Cardiac ventricle fibroblast (primary cell): Measurements from ENCODE around the gene GCSAM. TPM values are rescaled to one million over a fixed set of nuclear protein-coding genes. Genes with fewer than 3 reads are reported as not detected.

Experiments
- total RNA-seq: library from RNA; depleted of rRNA; stranded (reverse); fragments of >200 nt; gene quantifications from 2 replicates; pipeline ENCODE4 v1.2.3, GENCODE V29; 2015

GCSAM gene
- total RNA-seq, result not detected in 2 replicates

DNA sequence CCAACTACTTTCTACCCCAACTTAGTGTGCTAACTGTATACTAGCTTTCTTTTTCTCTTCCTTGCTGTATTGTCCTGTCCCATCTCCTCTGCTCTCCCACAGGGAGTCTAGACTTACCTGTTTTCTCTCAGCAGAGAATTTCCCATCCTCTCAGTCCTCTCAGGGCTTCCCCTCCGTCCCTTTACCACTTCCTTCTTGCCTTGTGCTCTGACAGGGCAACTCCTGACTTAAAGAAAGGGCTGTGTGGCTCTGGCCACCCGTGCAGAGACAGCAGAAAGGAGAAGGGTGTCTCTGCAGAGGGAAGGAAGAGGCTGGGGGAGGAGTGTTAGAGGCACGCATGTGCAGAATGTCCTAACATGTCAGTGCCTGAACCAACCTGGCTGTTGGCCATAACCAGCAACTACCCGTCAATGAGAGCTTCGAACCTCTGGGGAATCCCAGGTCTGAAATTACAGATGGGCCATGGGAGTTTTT, at the start of gene GCSAM:
Gene GCSAM (minus strand): TSS at position 274 of the 474 bp plus-strand sequence. CDS start 128 bp downstream, at position 146.

GRCh38 chr3:112086076-112086854, 46.8 kb downstream of the GCSAM start, which contains the start of gene C3orf52:
Gene C3orf52, plus strand, starts transcription at chr3:112086389. Its CDS starts 19 bp downstream, at chr3:112086408.

Other genes starting within 250 kb of the GCSAM start
- gene ABHD10, start 154.2 kb downstream of the GCSAM start, total RNA-seq, result 9.9 and 24.9 TPM in 2 replicates
- not detected in 2 replicates for gene TAGLN3, start 134.3 kb downstream of the GCSAM start, total RNA-seq
- gene TMPRSS7, start 98.5 kb downstream of the GCSAM start, total RNA-seq, result not detected in 2 replicates
- gene C3orf52, start 46.9 kb downstream of the GCSAM start, total RNA-seq, result 0.34 and 0.37 TPM in 2 replicates
- 0.19 TPM in 1 of 2 replicates, not detected in the other for gene SLC9C1, start 161.0 kb upstream of the GCSAM start, total RNA-seq
- 7.8 and 8.7 TPM in 2 replicates for gene CD200, start 199.9 kb upstream of the GCSAM start, total RNA-seq